K562 (cell line): ENCODE measurements around the gene CROCC2. TPM values are rescaled to one million over a fixed set of nuclear protein-coding genes. Genes with fewer than 3 reads are reported as not detected.

Source experiments
- ATAC-seq: fragments of 200-7000 bp; cut with Tn5 transposase; 3 replicates; pipeline ENCODE4 v1.9.1; 2020; ENCODE audit warnings: moderate library complexity
- BruUV-seq: library from RNA; stranded (reverse); fragments of 400-500 nt; replicated peaks from 2 replicates; lab custom pipeline; 2021; lab: Mats Ljungman, UMichigan
- CTCF ChIA-PET: fragments of 300-600 bp; formaldehyde crosslinking; extraction: SDS; loops from one replicate; lab custom pipeline; 2021; ENCODE audit warnings: low intra/inter-chr PET ratio; lab: Yijun Ruan, JAX
- POLR2A ChIA-PET: fragments of 300-600, 350-650 bp; sonication (Branson Sonifier 250); formaldehyde crosslinking; extraction: SDS; loops from one replicate; lab custom pipeline; 2021; ENCODE audit warnings: antibody characterized with exemption, inconsistent platforms; lab: Yijun Ruan, JAX
- DNase-seq, 4 experiments: peaks; one replicate each; pipeline versions ENCODE4 v3.0.0 to v3.0.0-alpha.2; 2011 to 2018; ENCODE audit warnings: low spot score in 3 of 4, mixed read lengths in 3 of 4; ENCODE audit errors: extremely low read depth in 1 of 4
- FAIRE-seq: peaks from 2 replicates; lab custom pipeline; 2011; peaks lifted over from hg19 to GRCh38; lab: Jason Lieb, UNC
- H2AFZ ChIP-seq: 2 replicates; pipeline ENCODE4 v1.6.0; 2011; ENCODE audit warnings: low read depth, low read length, control low read depth, inconsistent platforms
- H3K27ac ChIP-seq: fragments of 200-600 bp; 3 replicates; pipeline ENCODE4 v1.8.0; 2011; ENCODE audit warnings: low read depth, mild to moderate bottlenecking, control low read depth, inconsistent platforms, low read length, moderate library complexity, mixed read lengths; ENCODE audit errors: extremely low read depth
- H3K27me3 ChIP-seq, 2 experiments: fragments of 300-600 bp in 1 of 2; 2 replicates in 1 of 2; 3 replicates in 1 of 2; pipeline versions ENCODE4 v1.6.0 to v1.8.0; 2011; ENCODE audit warnings: inconsistent platforms in 2 of 2, low read length in 2 of 2, mild to moderate bottlenecking in 1 of 2, mixed read lengths in 1 of 2, moderate library complexity in 1 of 2; ENCODE audit not compliant: control insufficient read depth in 2 of 2, insufficient read depth in 2 of 2
- H3K36me3 ChIP-seq: fragments of 300-600 bp; 3 replicates; pipeline ENCODE4 v1.8.0; 2011; ENCODE audit warnings: mild to moderate bottlenecking, low read length, inconsistent platforms; ENCODE audit not compliant: control insufficient read depth, insufficient read depth
- H3K4me1 ChIP-seq, 2 experiments: fragments of 200-600 bp in 1 of 2; replicated peaks in 1 of 2; 2 replicates in 1 of 2; 3 replicates in 1 of 2; pipeline versions ENCODE4 v1.5.1 to v1.8.0; 2011; ENCODE audit warnings: inconsistent platforms in 2 of 2, low read length in 2 of 2, mild to moderate bottlenecking in 1 of 2, mixed read lengths in 1 of 2, moderate library complexity in 1 of 2; ENCODE audit not compliant: control insufficient read depth in 2 of 2, insufficient read depth in 2 of 2
- H3K4me2 ChIP-seq: 2 replicates; pipeline ENCODE4 v1.6.1; 2011; ENCODE audit warnings: low read length, control low read depth, inconsistent platforms, mixed read lengths; ENCODE audit not compliant: insufficient read depth
- H3K4me3 ChIP-seq: fragments of 200-600 bp; sonication (generic), shearing (Covaris generic); 2 replicates; pipeline ENCODE4 v1.5.1; 2016; ENCODE audit warnings: control low read depth, inconsistent platforms
- H3K79me2 ChIP-seq: fragments of 200-600 bp; 3 replicates; pipeline ENCODE4 v1.8.0; 2011; ENCODE audit warnings: low read length, inconsistent platforms; ENCODE audit not compliant: control insufficient read depth, insufficient read depth
- H3K9ac ChIP-seq, 2 experiments: 2 replicates each; pipeline versions ENCODE4 v1.6.0 to v1.6.1; 2011; ENCODE audit warnings: low read depth in 2 of 2, low read length in 2 of 2, control low read depth in 1 of 2, inconsistent platforms in 1 of 2, mild to moderate bottlenecking in 1 of 2, mixed read lengths in 1 of 2; ENCODE audit not compliant: insufficient read depth in 1 of 2
- H3K9me1 ChIP-seq: one replicate; pipeline ENCODE4 v1.6.0; 2011; ENCODE audit warnings: inconsistent platforms, mild to moderate bottlenecking, low read length, moderate library complexity; ENCODE audit not compliant: control insufficient read depth, insufficient read depth
- H3K9me3 ChIP-seq: replicated peaks from 2 replicates; pipeline ENCODE4 v1.5.1; 2011; ENCODE audit warnings: low read depth, low read length, inconsistent platforms; ENCODE audit not compliant: control insufficient read depth, insufficient read depth
- H4K20me1 ChIP-seq: replicated peaks from 2 replicates; pipeline ENCODE4 v1.6.1; 2011; ENCODE audit warnings: low read length, inconsistent platforms, mixed read lengths; ENCODE audit not compliant: control insufficient read depth, insufficient read depth
- HDAC1 ChIP-seq, 2 experiments: fragments of 450-650 bp; IDR thresholded peaks; 2 replicates each; pipeline ENCODE4 v1.6.1; 2016 to 2017; ENCODE audit warnings: inconsistent platforms in 1 of 2, mild to moderate bottlenecking in 1 of 2, moderate library complexity in 1 of 2
- MCM7 ChIP-seq, 2 experiments: fragments of 450-650 bp; IDR thresholded peaks; 2 replicates each; pipeline ENCODE4 v1.6.1; 2016 to 2018
- TAF1 ChIP-seq: IDR thresholded peaks from 2 replicates; pipeline ENCODE4 v1.6.1; 2011; ENCODE audit warnings: mild to moderate bottlenecking, low read length, moderate library complexity; ENCODE audit not compliant: insufficient read depth, control insufficient read depth, severe bottlenecking; ENCODE audit errors: extremely low read depth
- TBP ChIP-seq: optimal IDR thresholded peaks from 2 replicates; pipeline ENCODE3; 2011; ENCODE audit warnings: low read depth, low read length, improper control_type of control experiment
- TCF7 ChIP-seq: sonication (generic); IDR thresholded peaks from 2 replicates; pipeline ENCODE4 v1.6.1; 2016; ENCODE audit warnings: antibody characterized with exemption, borderline replicate concordance
- WHSC1 ChIP-seq: IDR thresholded peaks from one replicate; pipeline ENCODE4 v1.6.1; 2012; ENCODE audit warnings: low read length, control low read depth, inconsistent platforms
- ZNF212 ChIP-seq: fragments of 450-650 bp; formaldehyde crosslinking; IDR thresholded peaks from 2 replicates; pipeline ENCODE4 v1.4.0; 2020; ENCODE audit warnings: mild to moderate bottlenecking
- WGBS: fragments of 100-300 bp; shearing (Covaris generic); methylation state at CpG from one replicate; pipeline ENCODE4 v1.1.6; 2016; ENCODE audit warnings: low coverage, mixed read lengths; ENCODE audit not compliant: insufficient coverage; ENCODE audit errors: missing lambda C conversion rate; 5-methylcytosine and 5-hydroxymethylcytosine counted together
- in situ Hi-C: fragments of 300-500 bp; cut with MboI; formaldehyde crosslinking; loops from 4 replicates; pipeline ENCODE4 v1.15.0; 2018; ENCODE audit warnings: inconsistent platforms, mixed read lengths
- intact Hi-C: fragments of 100-400 bp; cut with micrococcal nuclease; formaldehyde crosslinking; loops from 2 replicates; pipeline ENCODE4 v1.14.2; 2022
- polyA plus RNA-seq, 8 experiments: library from polyadenylated mRNA; depleted of rRNA in 4 of 8; stranded (reverse) in 5 of 8; unstranded in 3 of 8; fragments of >200 nt; fragmentation: Nextera tagmentation in 2 of 8; fragmentation: Illumina TruSeq in 1 of 8; extraction: Ambion mirVana in 2 of 8; extraction: Trizol in 1 of 8; gene quantifications; 2 replicates each; pipeline versions ENCODE4 v1.2.1 to v1.2.3, GENCODE V29; 2011 to 2014; ENCODE audit warnings: inconsistent platforms in 1 of 8, missing spikeins in 1 of 8
- total RNA-seq, 7 experiments: library from RNA; depleted of rRNA in 6 of 7; stranded (reverse); fragments of >200 nt in 6 of 7; fragmentation: Illumina TruSeq in 2 of 7; extraction: Trizol in 2 of 7; gene quantifications; 2 replicates each; pipeline versions ENCODE4 v1.2.1 to v1.2.3, GENCODE V29; 2011 to 2021; ENCODE audit warnings: low replicate concordance in 1 of 7
- TF ChIP-seq, protein P1 (sequence below), 2 experiments: fragments of 450-650 bp; conservative IDR thresholded peaks; 2 replicates each; pipeline ENCODE4 v1.6.1; 2017; ENCODE audit warnings: mild to moderate bottlenecking in 2 of 2, moderate library complexity in 2 of 2
- TF ChIP-seq, protein P2 (sequence below): fragments of 450-650 bp; IDR thresholded peaks from 2 replicates; pipeline ENCODE4 v1.6.1; 2016; ENCODE audit warnings: borderline replicate concordance

CROCC2 gene
- total and polyA plus RNA-seq, 9 of the 15 experiments (the other 6 are each of a cell fraction or from before 2014, with no cell fraction given): not detected

DNA sequence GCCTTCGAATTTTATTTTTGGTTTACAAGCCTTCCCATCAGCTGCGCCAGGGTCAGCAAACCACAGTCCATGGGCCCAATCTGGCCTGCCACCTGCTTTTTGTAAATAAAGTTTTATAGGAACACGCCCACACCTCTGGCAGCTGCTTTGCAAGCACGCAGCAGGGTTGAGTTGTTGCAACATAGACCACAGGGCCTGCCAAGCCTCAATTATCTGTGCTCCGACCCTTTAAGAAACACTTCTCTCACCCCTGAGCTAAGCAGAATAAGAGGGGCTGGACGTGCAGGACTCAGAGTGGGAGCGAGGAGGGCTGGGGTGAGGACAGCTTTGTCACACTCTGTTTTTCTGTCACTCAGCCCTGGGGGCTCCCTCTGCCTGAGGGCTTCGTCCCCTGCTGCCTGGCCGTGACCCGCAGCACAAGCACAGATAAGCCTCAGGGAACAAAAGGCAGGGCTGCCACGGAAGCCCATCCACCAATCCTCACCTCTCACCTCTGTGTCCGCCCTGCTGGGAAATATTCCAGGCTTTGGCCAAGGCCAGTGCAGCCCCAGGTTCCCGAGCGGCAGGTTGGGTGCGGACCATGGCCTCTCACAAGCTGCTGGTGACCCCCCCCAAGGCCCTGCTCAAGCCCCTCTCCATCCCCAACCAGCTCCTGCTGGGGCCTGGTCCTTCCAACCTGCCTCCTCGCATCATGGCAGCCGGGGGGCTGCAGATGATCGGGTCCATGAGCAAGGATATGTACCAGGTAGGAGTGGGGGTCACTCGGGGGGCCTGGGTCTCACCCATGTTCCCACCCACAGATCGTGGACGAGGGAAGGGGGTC lies 37.6 kb upstream of the CROCC2 start, which contains the start of gene AGXT (continued):
- TF ChIP-seq TAF1 (no peak), MCM7 (IDR thresholded peaks at IDR 0.05) (no peak), TBP (no peak), TCF7 (no peak)
- TF ChIP-seq, protein P1, sequence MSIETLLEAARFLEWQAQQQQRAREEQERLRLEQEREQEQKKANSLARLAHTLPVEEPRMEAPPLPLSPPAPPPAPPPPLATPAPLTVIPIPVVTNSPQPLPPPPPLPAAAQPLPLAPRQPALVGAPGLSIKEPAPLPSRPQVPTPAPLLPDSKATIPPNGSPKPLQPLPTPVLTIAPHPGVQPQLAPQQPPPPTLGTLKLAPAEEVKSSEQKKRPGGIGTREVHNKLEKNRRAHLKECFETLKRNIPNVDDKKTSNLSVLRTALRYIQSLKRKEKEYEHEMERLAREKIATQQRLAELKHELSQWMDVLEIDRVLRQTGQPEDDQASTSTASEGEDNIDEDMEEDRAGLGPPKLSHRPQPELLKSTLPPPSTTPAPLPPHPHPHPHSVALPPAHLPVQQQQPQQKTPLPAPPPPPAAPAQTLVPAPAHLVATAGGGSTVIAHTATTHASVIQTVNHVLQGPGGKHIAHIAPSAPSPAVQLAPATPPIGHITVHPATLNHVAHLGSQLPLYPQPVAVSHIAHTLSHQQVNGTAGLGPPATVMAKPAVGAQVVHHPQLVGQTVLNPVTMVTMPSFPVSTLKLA (conservative IDR thresholded peaks at IDR 0.05): no peak

DNA sequence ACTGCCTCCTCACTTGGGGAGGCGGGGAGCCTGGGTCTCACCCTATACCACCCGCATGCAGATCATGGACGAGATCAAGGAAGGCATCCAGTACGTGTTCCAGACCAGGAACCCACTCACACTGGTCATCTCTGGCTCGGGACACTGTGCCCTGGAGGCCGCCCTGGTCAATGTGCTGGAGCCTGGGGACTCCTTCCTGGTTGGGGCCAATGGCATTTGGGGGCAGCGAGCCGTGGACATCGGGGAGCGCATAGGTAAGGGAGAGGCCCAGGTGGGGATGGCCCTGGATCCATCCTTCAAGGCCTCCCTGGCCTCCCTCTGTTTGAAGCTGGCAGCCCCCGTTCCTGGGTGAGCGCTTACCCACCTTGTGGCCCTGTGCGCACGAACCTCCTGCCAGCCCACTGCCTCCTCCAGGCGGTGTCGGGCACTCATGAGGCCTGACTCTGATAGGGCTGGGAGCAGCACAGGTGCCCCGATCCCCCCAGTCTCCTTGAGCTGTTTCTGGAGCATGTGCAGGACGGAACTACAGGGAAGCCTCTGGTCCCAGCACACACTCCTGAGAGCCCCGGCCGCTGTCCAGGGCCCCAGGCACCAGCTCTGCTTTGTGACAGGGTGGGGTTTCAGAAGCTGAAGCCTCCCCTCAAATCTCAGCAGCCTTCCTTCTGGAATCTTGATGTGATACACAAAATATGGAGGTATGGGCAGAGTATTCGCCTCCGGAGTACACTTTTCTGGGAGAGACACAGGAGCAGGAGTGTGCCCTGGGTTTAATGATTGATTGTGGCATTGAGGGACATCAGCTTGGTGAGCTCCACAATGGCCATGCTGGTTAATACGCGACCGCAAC lies 36.8 kb upstream of the CROCC2 start:
- H3K79me2 ChIP-seq: no peaks in the 10 kb centered on the region
- ATAC-seq (no peak), DNase-seq (no peak), FAIRE-seq (no peak)
- H3K9me1 ChIP-seq: no peaks in the 10 kb centered on the region
- H3K9me3 ChIP-seq: no peaks in the 10 kb centered on the region
- peaks cover 3 to 25% of the 10 kb centered on the region in 2 experiments; a peak in 3 of 5 replicates for H3K27me3 ChIP-seq
- no peak overlapping the region for H3K27ac ChIP-seq
- TF ChIP-seq ZNF212 (CRISPR knock-in tag) (no peak), HDAC1 (IDR thresholded peaks at IDR 0.05) (no peak), WHSC1 (no peak)
- TF ChIP-seq, protein P1 (conservative IDR thresholded peaks at IDR 0.05): no peak
- TF ChIP-seq, protein P2, sequence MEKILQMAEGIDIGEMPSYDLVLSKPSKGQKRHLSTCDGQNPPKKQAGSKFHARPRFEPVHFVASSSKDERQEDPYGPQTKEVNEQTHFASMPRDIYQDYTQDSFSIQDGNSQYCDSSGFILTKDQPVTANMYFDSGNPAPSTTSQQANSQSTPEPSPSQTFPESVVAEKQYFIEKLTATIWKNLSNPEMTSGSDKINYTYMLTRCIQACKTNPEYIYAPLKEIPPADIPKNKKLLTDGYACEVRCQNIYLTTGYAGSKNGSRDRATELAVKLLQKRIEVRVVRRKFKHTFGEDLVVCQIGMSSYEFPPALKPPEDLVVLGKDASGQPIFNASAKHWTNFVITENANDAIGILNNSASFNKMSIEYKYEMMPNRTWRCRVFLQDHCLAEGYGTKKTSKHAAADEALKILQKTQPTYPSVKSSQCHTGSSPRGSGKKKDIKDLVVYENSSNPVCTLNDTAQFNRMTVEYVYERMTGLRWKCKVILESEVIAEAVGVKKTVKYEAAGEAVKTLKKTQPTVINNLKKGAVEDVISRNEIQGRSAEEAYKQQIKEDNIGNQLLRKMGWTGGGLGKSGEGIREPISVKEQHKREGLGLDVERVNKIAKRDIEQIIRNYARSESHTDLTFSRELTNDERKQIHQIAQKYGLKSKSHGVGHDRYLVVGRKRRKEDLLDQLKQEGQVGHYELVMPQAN: no peak
- no peak overlapping the region for H2AFZ ChIP-seq
- in situ Hi-C loops: no loop called here
- H3K9ac ChIP-seq: no peak overlapping the region
- H3K4me2 ChIP-seq: no peak overlapping the region
- no peaks in the 10 kb centered on the region; a peak in 1 of 5 replicates for H3K4me1 ChIP-seq
- no peaks in the 10 kb centered on the region for H3K36me3 ChIP-seq
- ChIA-PET POLR2A (interaction anchor here (1.1 kb wide), 1 partner anchor 22 kb away, joined by 3 read pairs; no protein-coding TSS in a partner anchor), CTCF (no interaction called here)
- no TSS peak for BruUV-seq
- intact Hi-C loops: no loop called here
- 4% methylated on average over 16 of the region's 25 CpGs for WGBS
- H4K20me1 ChIP-seq: no peaks in the 10 kb centered on the region
- no peak overlapping the region for H3K4me3 ChIP-seq
